ES-I3 (cell line): ENCODE data around the gene SMPD1.
A peak's percentile ranks its signal among the peaks of the same experiment; 100 is the strongest.
"Not testable (repeated sequence)": the region's sequence is repeated elsewhere in the genome, so short reads cannot be mapped to it uniquely, and the experiment has no call there.

Source experiments
- H3K36me3 ChIP-seq: 2 replicates; pipeline ENCODE4 v1.6.1; 2013; ENCODE audit warnings: mild to moderate bottlenecking, low read length, control low read depth, moderate library complexity; ENCODE audit not compliant: insufficient read depth
- H3K4me1 ChIP-seq: 2 replicates; pipeline ENCODE4 v1.6.1; 2013; ENCODE audit warnings: mild to moderate bottlenecking, control low read depth, low read length; ENCODE audit not compliant: insufficient read depth
- H3K9ac ChIP-seq: 2 replicates; pipeline ENCODE4 v1.6.1; 2013; ENCODE audit warnings: low read depth, mild to moderate bottlenecking, low read length, moderate library complexity
- H3K9me3 ChIP-seq: 2 replicates; pipeline ENCODE4 v1.6.1; 2013; ENCODE audit warnings: mild to moderate bottlenecking, low read length, moderate library complexity; ENCODE audit not compliant: control insufficient read depth, insufficient read depth

The SMPD1 gene

DNA sequence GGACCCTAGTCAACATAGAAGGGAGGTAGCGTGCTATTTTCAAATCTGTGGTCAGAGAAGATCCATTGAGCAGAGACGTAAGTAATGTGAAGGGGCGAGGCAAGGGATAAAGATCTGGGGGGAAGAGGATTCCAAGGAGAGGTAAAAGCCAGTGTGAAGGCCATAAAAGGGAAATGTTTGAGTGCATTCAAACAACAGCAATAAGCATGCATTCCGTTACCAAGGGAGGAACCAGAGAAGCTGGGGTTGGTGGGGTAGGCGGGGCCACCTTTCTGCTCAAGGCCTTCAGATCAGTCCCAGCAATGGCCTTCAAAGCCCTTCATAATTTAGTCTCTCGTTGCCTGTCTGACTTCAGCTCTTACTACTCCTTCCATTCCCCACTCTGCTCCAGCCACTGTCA is 18.4 kb upstream of the SMPD1 start:
- Histone ChIP-seq H3K9ac (no peak overlapping the region), H3K36me3 (no peaks in the 10 kb centered on the region)

GRCh38 chr11:6377902-6378639 is 12.2 kb upstream of the SMPD1 start:
- Histone ChIP-seq H3K9me3 (no peaks in the 10 kb centered on the region), H3K9ac (no peak overlapping the region)

More for the DNA sequence above, 18.4 kb upstream of the SMPD1 start:
- Histone ChIP-seq H3K9me3 (no peaks in the 10 kb centered on the region), H3K4me1 (0 out of 2 replicates have a peak, but pooled peaks cover 5% of the 10 kb centered on the region)

DNA sequence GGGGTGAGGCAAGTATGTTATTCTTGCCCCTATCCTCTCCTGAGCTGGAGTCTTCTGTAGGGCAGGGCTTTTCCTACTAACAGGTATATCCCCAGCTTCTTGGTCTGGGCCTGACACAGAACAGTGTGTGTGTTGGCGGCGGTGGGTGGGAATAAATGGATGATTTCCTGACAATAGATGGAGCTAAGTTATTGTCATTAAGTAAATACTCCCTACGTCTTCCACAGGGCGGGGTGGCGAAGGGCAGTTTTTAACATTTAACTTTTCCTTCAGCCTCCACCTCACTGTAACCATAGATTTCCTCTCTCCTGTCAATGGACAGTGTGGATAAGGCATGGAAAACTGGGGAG is 11.7 kb upstream of the SMPD1 start:
- no peaks in the 10 kb centered on the region for H3K9me3 ChIP-seq
- H3K4me1 ChIP-seq = peaks cover 9% of the 10 kb centered on the region; the same call in 1 of the 2 replicates
- H3K9ac ChIP-seq = no peak overlapping the region
- no peaks in the 10 kb centered on the region for H3K36me3 ChIP-seq

More at GRCh38 chr11:6377902-6378639, 12.2 kb upstream of the SMPD1 start:
- Histone ChIP-seq H3K36me3 (no peaks in the 10 kb centered on the region), H3K4me1 (peaks cover 9% of the 10 kb centered on the region; the same call in 1 of the 2 replicates)

DNA sequence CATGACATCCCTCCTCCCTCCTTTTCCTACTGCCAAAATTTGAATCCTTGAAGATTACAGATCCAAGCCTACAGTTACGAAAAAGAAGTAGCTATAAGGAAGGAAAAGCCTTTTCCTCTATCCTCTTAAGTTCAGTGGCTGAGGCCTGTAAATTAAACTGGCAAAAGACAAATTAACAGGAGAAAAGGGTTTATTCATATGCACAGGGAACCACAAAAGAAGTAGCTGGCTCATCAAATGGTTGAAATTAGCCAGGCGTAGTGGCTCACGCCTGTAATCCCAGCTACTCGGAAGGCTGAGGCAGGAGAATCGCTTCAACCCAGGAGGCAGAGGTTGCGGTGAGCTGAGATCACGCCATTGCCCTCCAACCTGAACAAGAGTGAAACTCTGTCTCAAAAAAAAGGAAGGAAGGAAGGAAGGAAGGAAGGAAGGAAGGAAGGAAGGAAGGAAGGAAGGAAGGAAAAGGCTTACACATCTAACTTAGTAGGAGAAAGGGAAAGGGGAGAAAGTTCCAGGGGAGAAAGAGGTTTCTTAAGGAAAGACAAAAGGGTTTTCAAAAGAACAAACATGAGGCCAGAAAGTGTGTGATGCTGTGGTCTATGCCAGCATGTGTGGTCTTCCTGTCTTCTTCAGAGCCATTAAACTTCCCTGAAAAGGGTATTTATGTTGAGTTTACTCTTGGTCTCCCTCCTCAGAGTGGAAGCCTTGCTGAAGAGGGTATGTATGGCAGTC is 5.1 kb upstream of the SMPD1 start:
- Histone ChIP-seq H3K36me3 (no peaks in the 10 kb centered on the region), H3K9ac (0 out of 2 replicates have a peak overlapping the region, but pooled peaks have one; percentile 24), H3K4me1 (peaks cover 38% of the 10 kb centered on the region), H3K9me3 (no peaks in the 10 kb centered on the region)

DNA sequence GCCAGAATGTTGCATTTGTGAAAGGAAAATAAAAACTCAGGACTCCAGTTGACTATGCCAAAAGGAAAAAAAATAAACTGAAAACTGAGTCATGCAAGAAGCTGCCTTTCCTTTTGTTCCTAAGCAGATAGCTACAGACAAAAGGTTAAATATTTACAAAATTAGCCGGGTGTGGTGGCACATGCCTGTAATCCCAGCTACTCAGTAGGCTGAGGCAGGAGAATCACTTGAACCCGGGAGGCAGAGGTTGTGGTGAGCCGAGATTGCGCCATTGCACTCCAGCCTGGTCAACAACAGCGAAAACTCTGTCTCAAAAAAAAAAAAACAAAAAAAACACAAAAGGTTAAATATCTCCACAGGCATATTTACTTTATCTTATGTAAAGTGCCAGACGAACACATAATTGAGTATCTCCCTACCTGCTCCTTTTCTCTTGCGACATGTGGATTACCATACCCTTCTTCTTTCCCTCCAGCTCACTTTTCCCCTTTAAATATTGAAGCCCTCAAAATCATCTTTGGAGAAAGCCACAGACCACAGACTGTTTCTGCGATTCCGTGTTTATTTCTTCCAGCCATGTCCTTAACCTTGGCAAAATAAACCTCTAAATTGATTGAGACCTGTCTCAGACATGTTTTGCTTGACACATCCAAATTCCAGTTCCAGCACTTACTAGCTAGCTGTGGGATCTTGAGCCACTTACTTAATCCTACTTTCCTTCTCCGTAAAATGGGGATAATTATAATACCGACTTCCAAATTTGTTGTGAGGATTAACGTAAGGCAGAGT is 2.3 kb upstream of the SMPD1 start:
- H3K36me3 ChIP-seq = no peaks in the 10 kb centered on the region
- H3K9ac ChIP-seq = no peak overlapping the region
- peaks cover 31% of the 10 kb centered on the region for H3K4me1 ChIP-seq
- no peaks in the 10 kb centered on the region for H3K9me3 ChIP-seq

GRCh38 chr11:6388748-6389147 is 1.5 kb upstream of the SMPD1 start:
- peaks cover 31% of the 10 kb centered on the region for H3K4me1 ChIP-seq
- H3K9me3 ChIP-seq = no peaks in the 10 kb centered on the region
- no peak overlapping the region for H3K9ac ChIP-seq
- H3K36me3 ChIP-seq = no peaks in the 10 kb centered on the region

GRCh38 chr11:6390718-6391469 is 620 bp downstream of the SMPD1 start:
- Histone ChIP-seq H3K4me1 (peaks cover 15% of the 10 kb centered on the region; the same call in 1 of the 2 replicates), H3K9ac (peak overlapping the region; percentile 56; the same call in 1 of the 2 replicates), H3K9me3 (no peaks in the 10 kb centered on the region), H3K36me3 (no peaks in the 10 kb centered on the region)

DNA sequence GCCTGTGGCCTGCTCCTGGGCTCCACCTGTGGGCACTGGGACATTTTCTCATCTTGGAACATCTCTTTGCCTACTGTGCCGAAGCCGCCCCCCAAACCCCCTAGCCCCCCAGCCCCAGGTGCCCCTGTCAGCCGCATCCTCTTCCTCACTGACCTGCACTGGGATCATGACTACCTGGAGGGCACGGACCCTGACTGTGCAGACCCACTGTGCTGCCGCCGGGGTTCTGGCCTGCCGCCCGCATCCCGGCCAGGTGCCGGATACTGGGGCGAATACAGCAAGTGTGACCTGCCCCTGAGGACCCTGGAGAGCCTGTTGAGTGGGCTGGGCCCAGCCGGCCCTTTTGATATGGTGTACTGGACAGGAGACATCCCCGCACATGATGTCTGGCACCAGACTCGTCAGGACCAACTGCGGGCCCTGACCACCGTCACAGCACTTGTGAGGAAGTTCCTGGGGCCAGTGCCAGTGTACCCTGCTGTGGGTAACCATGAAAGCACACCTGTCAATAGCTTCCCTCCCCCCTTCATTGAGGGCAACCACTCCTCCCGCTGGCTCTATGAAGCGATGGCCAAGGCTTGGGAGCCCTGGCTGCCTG is 1.4 kb downstream of the SMPD1 start:
- Histone ChIP-seq H3K9ac (no peak overlapping the region), H3K36me3 (no peaks in the 10 kb centered on the region), H3K9me3 (no peaks in the 10 kb centered on the region), H3K4me1 (peaks cover 14% of the 10 kb centered on the region; the same call in 1 of the 2 replicates)

GRCh38 chr11:6392251-6392650 is 2.0 kb downstream of the SMPD1 start:
- not testable (repeated sequence) for H3K9me3 ChIP-seq, H3K9ac ChIP-seq, H3K36me3 ChIP-seq
- peaks cover 14% of the 10 kb centered on the region; the same call in 1 of the 2 replicates for H3K4me1 ChIP-seq

DNA sequence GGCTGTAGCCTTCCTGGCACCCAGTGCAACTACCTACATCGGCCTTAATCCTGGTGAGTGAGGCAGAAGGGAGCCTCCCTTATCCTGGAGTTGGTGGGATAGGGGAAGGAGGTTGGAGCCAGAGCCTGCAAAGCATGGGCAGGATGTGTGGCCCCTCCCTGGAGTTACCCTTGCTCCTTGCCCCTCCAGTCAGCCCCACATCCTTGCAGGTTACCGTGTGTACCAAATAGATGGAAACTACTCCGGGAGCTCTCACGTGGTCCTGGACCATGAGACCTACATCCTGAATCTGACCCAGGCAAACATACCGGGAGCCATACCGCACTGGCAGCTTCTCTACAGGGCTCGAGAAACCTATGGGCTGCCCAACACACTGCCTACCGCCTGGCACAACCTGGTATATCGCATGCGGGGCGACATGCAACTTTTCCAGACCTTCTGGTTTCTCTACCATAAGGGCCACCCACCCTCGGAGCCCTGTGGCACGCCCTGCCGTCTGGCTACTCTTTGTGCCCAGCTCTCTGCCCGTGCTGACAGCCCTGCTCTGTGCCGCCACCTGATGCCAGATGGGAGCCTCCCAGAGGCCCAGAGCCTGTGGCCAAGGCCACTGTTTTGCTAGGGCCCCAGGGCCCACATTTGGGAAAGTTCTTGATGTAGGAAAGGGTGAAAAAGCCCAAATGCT is 3.9 kb downstream of the SMPD1 start:
- no peaks in the 10 kb centered on the region for H3K9me3 ChIP-seq
- peaks cover 4% of the 10 kb centered on the region; the same call in 1 of the 2 replicates for H3K4me1 ChIP-seq
- H3K36me3 ChIP-seq = no peaks in the 10 kb centered on the region
- H3K9ac ChIP-seq = no peak overlapping the region

GRCh38 chr11:6395470-6396060 is 5.3 kb downstream of the SMPD1 start:
- Histone ChIP-seq H3K9me3 (no peaks in the 10 kb centered on the region), H3K36me3 (no peaks in the 10 kb centered on the region), H3K9ac (no peak overlapping the region), H3K4me1 (no peaks in the 10 kb centered on the region)

DNA sequence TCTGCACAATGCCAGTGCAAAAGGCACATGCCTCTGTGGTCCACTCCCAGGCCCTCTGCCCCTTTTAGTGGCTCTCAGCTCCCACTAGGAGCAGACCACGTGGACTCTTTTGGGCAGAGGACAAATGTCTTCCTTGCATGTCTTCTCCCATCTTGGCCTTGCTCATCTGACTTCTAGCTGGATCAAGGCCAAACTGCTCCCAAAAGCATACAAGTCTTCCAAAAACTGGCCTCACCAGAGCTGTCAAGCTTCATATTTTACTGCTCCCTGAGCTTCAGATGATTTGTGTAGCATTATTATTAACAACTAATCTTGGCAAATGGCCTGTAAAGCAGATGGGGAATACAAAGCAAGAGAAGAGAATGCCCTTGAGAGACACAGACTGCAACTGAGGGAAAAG is 6.9 kb downstream of the SMPD1 start:
- Histone ChIP-seq H3K9ac (no peak overlapping the region), H3K4me1 (no peaks in the 10 kb centered on the region), H3K36me3 (no peaks in the 10 kb centered on the region), H3K9me3 (no peaks in the 10 kb centered on the region)

DNA sequence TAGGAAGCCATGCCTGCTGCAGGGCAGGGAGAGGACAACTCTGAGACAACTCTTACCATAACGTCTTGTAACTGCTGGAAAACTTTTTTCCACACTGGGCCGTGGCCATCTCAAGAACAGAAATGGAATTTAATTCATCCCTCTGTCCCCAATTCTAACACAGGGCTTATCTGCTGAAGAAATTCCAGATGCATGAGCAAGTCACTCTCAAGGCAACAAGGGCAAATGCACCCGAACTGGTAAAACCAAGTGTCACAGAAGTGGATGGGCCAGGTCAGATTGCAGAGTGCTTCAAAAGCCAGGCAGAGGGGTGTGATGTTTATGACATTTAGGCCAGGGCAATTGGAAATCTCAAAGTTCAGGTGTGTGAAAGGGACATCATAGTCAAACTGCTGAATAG is 7.4 kb downstream of the SMPD1 start:
- no peak overlapping the region for H3K9ac ChIP-seq
- H3K9me3 ChIP-seq = no peaks in the 10 kb centered on the region
- H3K36me3 ChIP-seq = no peaks in the 10 kb centered on the region
- H3K4me1 ChIP-seq = no peaks in the 10 kb centered on the region
